ENCODE measurements around the gene EMC9. TPM values are rescaled to one million over a fixed set of nuclear protein-coding genes. Genes with fewer than 3 reads are reported as not detected.

Gene EMC9
- polyA plus RNA-seq, 2 of the 4 experiments (the other 2 are of a cell fraction): 21.5 to 48.5 TPM

GRCh38 chr14:24159777-24160498, 18.5 kb upstream of the EMC9 start:
- WGBS (ENCODE audit: missing lambda C conversion rate): 90% methylated on average over 11 of the region's 11 CpGs
- Histone ChIP-seq H3K4me2 (no peak overlapping the region), H3K27ac (peak overlapping the region in 1 of 2 experiments; percentile 79; a peak in 4 of 6 replicates), H3K4me1 (peaks cover 25% of the 10 kb centered on the region), H3K9me3 (no peaks in the 10 kb centered on the region), H3K4me3 (no peak overlapping the region)
- no peak for TF ChIP-seq EP300 (IDR thresholded peaks at IDR 0.05)
- TF ChIP-seq ZFP36 (IDR thresholded peaks at IDR 0.05; ENCODE audit: borderline replicate concordance, partially characterized antibody): no peak
- TF ChIP-seq HEYL (CRISPR knock-in tag; IDR thresholded peaks at IDR 0.05): no peak
- no peak for TF ChIP-seq SREBF2 (IDR thresholded peaks at IDR 0.05)
- no peak for TF ChIP-seq HOXB13 (CRISPR knock-in tag; IDR thresholded peaks at IDR 0.05; ENCODE audit: low read depth)
- TF ChIP-seq, protein P1, sequence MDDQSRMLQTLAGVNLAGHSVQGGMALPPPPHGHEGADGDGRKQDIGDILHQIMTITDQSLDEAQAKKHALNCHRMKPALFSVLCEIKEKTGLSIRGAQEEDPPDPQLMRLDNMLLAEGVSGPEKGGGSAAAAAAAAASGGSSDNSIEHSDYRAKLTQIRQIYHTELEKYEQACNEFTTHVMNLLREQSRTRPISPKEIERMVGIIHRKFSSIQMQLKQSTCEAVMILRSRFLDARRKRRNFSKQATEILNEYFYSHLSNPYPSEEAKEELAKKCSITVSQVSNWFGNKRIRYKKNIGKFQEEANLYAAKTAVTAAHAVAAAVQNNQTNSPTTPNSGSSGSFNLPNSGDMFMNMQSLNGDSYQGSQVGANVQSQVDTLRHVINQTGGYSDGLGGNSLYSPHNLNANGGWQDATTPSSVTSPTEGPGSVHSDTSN (IDR thresholded peaks at IDR 0.05): no peak
- TF ChIP-seq CEBPB (IDR thresholded peaks at IDR 0.05): no peak
- TF ChIP-seq RAD21 (conservative IDR thresholded peaks at IDR 0.05 in 1 of 2, IDR thresholded peaks at IDR 0.05 in 1 of 2): no peak
- TF ChIP-seq, protein P2, sequence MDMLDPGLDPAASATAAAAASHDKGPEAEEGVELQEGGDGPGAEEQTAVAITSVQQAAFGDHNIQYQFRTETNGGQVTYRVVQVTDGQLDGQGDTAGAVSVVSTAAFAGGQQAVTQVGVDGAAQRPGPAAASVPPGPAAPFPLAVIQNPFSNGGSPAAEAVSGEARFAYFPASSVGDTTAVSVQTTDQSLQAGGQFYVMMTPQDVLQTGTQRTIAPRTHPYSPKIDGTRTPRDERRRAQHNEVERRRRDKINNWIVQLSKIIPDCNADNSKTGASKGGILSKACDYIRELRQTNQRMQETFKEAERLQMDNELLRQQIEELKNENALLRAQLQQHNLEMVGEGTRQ (IDR thresholded peaks at IDR 0.05): no peak
- no peak for TF ChIP-seq TP53 (CRISPR knock-in tag; IDR thresholded peaks at IDR 0.05)
- TF ChIP-seq, protein P3, sequence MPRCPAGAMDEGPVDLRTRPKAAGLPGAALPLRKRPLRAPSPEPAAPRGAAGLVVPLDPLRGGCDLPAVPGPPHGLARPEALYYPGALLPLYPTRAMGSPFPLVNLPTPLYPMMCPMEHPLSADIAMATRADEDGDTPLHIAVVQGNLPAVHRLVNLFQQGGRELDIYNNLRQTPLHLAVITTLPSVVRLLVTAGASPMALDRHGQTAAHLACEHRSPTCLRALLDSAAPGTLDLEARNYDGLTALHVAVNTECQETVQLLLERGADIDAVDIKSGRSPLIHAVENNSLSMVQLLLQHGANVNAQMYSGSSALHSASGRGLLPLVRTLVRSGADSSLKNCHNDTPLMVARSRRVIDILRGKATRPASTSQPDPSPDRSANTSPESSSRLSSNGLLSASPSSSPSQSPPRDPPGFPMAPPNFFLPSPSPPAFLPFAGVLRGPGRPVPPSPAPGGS (IDR thresholded peaks at IDR 0.05): no peak
- no peak for TF ChIP-seq FOXS1 (CRISPR knock-in tag; IDR thresholded peaks at IDR 0.05)
- no peak for TF ChIP-seq NPAS2 (CRISPR knock-in tag; IDR thresholded peaks at IDR 0.05; ENCODE audit: borderline replicate concordance)
- no peak for TF ChIP-seq MYC (IDR thresholded peaks at IDR 0.05; ENCODE audit: borderline replicate concordance, low read length)
- no peak for TF ChIP-seq JUN (IDR thresholded peaks at IDR 0.05)
- TF ChIP-seq, protein P4, sequence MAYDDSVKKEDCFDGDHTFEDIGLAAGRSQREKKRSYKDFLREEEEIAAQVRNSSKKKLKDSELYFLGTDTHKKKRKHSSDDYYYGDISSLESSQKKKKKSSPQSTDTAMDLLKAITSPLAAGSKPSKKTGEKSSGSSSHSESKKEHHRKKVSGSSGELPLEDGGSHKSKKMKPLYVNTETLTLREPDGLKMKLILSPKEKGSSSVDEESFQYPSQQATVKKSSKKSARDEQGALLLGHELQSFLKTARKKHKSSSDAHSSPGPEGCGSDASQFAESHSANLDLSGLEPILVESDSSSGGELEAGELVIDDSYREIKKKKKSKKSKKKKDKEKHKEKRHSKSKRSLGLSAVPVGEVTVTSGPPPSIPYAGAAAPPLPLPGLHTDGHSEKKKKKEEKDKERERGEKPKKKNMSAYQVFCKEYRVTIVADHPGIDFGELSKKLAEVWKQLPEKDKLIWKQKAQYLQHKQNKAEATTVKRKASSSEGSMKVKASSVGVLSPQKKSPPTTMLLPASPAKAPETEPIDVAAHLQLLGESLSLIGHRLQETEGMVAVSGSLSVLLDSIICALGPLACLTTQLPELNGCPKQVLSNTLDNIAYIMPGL (CRISPR knock-in tag; IDR thresholded peaks at IDR 0.05; ENCODE audit: borderline replicate concordance): no peak
- TF ChIP-seq HOXA7 (CRISPR knock-in tag; IDR thresholded peaks at IDR 0.05): no peak
- TF ChIP-seq SMC3 (IDR thresholded peaks at IDR 0.05): no peak
- no peak for TF ChIP-seq CHD4 (IDR thresholded peaks at IDR 0.05; ENCODE audit: borderline replicate concordance)
- TF ChIP-seq FOSL2 (IDR thresholded peaks at IDR 0.05): no peak
- no peak for TF ChIP-seq FOSL2 (CRISPR knock-in tag; IDR thresholded peaks at IDR 0.05)
- peak in 1 of 2 experiments; percentile 8; a peak in 1 of 6 replicates for ATAC-seq
- CTCF ChIA-PET: interaction anchor here (0.5 to 7.0 kb wide), 34 partner anchors 13 to 1166 kb away, joined by 3 to 168 read pairs (median 5); partner anchors contain the start of genes CARMIL3, DCAF11, EMC9 and FITM1
- POLR2A ChIA-PET: interaction anchor here (0.6 to 2.4 kb wide), 5 partner anchors 9 to 96 kb away, joined by 3 to 16 read pairs (median 6); partner anchors contain the start of genes DCAF11, EMC9 and NRL
- no peak for DNase-seq (ENCODE audit: low read depth in 1 of 2, low spot score in 1 of 2)
- FAIRE-seq: no peak

DNA sequence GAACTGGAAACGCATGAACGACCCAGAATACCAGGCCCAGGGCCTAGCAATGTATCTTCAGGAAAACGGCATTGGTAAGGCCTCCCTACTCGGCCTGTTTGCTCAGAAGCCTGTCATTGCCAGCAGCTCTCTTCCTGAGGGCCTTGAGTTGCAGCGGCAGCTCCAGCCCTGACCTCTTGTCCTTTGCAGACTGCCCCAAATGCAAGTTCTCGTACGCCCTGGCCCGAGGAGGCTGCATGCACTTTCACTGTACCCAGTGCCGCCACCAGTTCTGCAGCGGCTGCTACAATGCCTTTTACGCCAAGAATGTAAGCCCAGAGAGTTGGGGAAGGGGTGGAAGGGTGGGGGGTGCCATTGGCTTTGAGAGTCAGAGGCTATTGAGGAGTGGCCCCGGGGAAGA, 15.9 kb upstream of the EMC9 start:
- peaks cover 25% of the 10 kb centered on the region for H3K4me1 ChIP-seq
- H3K9me3 ChIP-seq: no peaks in the 10 kb centered on the region
- no peak overlapping the region for H3K27ac ChIP-seq
- ATAC-seq (no peak), DNase-seq (ENCODE audit: low read depth in 1 of 2, low spot score in 1 of 2) (no peak), FAIRE-seq (no peak)
- H3K4me3 ChIP-seq: no peak overlapping the region
- POLR2A ChIA-PET: interaction anchor here (0.9 kb wide), 1 partner anchor 11 kb away, joined by 3 read pairs; the partner anchor contains the start of gene PSME2
- no peak overlapping the region for H3K4me2 ChIP-seq
- CTCF ChIA-PET: interaction anchor here (0.9 to 4.3 kb wide), 4 partner anchors 11 to 99 kb away, joined by 3 to 15 read pairs (median 3); partner anchors contain the start of gene PSME2
- WGBS (ENCODE audit: missing lambda C conversion rate): 91% methylated on average over 12 of the region's 12 CpGs
- TF ChIP-seq HOXB5 (CRISPR knock-in tag; IDR thresholded peaks at IDR 0.05) (no peak), MYC (IDR thresholded peaks at IDR 0.05; ENCODE audit: borderline replicate concordance, low read length) (no peak), ELK1 (IDR thresholded peaks at IDR 0.05; ENCODE audit: low read depth, low read length) (no peak), EHF (CRISPR knock-in tag; IDR thresholded peaks at IDR 0.05) (no peak), ZFP36 (IDR thresholded peaks at IDR 0.05; ENCODE audit: borderline replicate concordance, partially characterized antibody) (no peak), EHMT2 (IDR thresholded peaks at IDR 0.05; ENCODE audit: low read depth) (no peak), CBX8 (IDR thresholded peaks at IDR 0.05) (no peak), FOSL2 (IDR thresholded peaks at IDR 0.05) (no peak), FOSL2 (CRISPR knock-in tag; IDR thresholded peaks at IDR 0.05) (no peak), ATOH8 (CRISPR knock-in tag; IDR thresholded peaks at IDR 0.05; ENCODE audit: low read depth) (no peak), TFCP2L1 (CRISPR knock-in tag; IDR thresholded peaks at IDR 0.05) (no peak)
- TF ChIP-seq, protein P3 (IDR thresholded peaks at IDR 0.05): no peak

All from A549 (cell line).